OCI-LY7 (cell line): ENCODE results near the gene EBF3.

ENCODE experiments used
- CTCF ChIP-seq: fragments of 200-600 bp; sonication (generic); conservative IDR thresholded peaks from 2 replicates; pipeline ENCODE4 v1.5.1; 2014; ENCODE audit warnings: mild to moderate bottlenecking, antibody characterized with exemption, low read length, moderate library complexity, mixed read lengths
- EZH2phosphoT487 ChIP-seq: fragments of 200-600 bp; sonication (generic); IDR thresholded peaks from 2 replicates; pipeline ENCODE4 v1.6.1; 2018; ENCODE audit warnings: low read depth, borderline replicate concordance, mild to moderate bottlenecking, mixed run types, antibody characterized with exemption, low read length, moderate library complexity, mixed read lengths

DNA sequence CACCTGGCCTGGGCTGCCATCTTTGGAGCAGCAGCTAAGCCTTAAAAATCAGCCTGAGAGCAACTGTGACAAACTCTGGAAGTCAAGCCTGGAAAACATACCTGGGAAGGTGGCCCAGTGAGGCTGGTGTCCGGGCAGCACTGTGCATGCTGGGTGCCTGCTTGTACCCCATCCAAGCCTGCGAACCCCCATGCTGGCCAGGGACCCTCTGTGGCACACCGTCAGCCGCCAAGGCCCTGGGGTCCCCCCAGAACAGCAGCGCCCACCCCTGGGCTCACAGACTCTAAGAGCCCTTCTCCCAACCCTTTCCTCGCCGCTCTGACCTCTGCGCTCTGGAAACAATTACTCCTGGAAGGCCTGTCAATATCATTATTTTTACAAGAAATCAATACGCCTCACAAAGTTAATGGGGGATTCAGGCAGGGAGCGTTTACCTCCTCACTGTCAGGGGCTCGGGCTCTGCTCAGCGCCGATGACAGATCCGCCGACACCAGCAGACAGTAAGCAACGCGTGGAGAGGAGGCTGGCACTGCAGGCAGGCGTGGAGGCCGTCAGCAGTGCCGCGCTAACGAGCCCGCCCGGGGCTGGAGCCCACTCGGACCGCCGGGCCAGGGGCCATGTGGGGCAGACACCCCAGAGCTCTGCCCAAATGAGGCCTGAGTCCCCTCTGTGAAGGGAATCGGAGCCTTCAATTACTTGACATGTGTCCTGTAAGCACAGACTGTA lies 54.4 kb downstream of the EBF3 start:
- TF ChIP-seq CTCF (no peak), EZH2phosphoT487 (no peak)
